ENCODE results near the gene HEY2.
A peak's percentile ranks its signal among the peaks of the same experiment; 100 is the strongest.
"Not testable (repeated sequence)": the region's sequence is repeated elsewhere in the genome, so short reads cannot be mapped to it uniquely, and the experiment has no call there.

The HEY2 gene

GRCh38 chr6:125804264-125804663 is 54.8 kb downstream of the HEY2 start:
- TF ChIP-seq, protein P1, sequence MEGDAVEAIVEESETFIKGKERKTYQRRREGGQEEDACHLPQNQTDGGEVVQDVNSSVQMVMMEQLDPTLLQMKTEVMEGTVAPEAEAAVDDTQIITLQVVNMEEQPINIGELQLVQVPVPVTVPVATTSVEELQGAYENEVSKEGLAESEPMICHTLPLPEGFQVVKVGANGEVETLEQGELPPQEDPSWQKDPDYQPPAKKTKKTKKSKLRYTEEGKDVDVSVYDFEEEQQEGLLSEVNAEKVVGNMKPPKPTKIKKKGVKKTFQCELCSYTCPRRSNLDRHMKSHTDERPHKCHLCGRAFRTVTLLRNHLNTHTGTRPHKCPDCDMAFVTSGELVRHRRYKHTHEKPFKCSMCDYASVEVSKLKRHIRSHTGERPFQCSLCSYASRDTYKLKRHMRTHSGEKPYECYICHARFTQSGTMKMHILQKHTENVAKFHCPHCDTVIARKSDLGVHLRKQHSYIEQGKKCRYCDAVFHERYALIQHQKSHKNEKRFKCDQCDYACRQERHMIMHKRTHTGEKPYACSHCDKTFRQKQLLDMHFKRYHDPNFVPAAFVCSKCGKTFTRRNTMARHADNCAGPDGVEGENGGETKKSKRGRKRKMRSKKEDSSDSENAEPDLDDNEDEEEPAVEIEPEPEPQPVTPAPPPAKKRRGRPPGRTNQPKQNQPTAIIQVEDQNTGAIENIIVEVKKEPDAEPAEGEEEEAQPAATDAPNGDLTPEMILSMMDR (IDR thresholded peaks at IDR 0.05; ENCODE audit: low read depth, low read length, missing control alignments): no peak
- in situ Hi-C loops (cut with HindIII; ENCODE audit: low pct_ligation_motif_present, low sequenced_read_pairs): no loop called here
- no peak overlapping the region for H3K4me3 ChIP-seq (ENCODE audit: low read depth, low read length)
- H3K27ac ChIP-seq: no peak overlapping the region
- no peaks in the 10 kb centered on the region for H3K27me3 ChIP-seq (replicated peaks)
- no peak for DNase-seq
- H3K36me3 ChIP-seq (replicated peaks): no peaks in the 10 kb centered on the region

GRCh38 chr6:125804866-125805425 is 55.5 kb downstream of the HEY2 start:
- H3K27me3 ChIP-seq (replicated peaks); H3K36me3 ChIP-seq (replicated peaks); DNase-seq; H3K4me3 ChIP-seq (ENCODE audit: low read depth, low read length); in situ Hi-C loops (cut with HindIII; ENCODE audit: low pct_ligation_motif_present, low sequenced_read_pairs); H3K27ac ChIP-seq: not testable (repeated sequence)

DNA sequence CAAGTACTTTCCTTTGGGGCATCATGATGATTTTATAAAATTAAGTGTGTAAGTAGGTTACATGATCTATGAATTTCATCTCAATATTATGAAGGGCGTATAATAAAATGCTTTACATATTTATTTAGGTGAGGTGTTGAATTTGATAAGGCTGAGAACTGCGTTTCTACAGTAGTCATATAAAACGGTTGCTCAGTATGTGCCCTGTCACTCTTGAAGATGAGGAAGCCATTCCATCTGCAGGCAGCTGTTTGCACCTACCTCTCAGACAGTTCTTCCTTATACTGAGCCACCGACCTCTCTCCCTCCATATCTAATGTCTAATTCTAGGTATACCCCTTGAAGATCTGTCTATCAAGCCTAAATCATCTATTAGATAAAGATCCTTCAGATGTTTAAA is 57.4 kb downstream of the HEY2 start:
- Histone ChIP-seq H3K36me3 (replicated peaks) (no peaks in the 10 kb centered on the region), H3K27me3 (replicated peaks) (no peaks in the 10 kb centered on the region), H3K27ac (no peak overlapping the region), H3K4me3 (ENCODE audit: low read depth, low read length) (no peak overlapping the region)
- no peak for DNase-seq
- in situ Hi-C loops (cut with HindIII; ENCODE audit: low pct_ligation_motif_present, low sequenced_read_pairs): no loop called here
- TF ChIP-seq, protein P1 (IDR thresholded peaks at IDR 0.05; ENCODE audit: low read depth, low read length, missing control alignments): no peak

DNA sequence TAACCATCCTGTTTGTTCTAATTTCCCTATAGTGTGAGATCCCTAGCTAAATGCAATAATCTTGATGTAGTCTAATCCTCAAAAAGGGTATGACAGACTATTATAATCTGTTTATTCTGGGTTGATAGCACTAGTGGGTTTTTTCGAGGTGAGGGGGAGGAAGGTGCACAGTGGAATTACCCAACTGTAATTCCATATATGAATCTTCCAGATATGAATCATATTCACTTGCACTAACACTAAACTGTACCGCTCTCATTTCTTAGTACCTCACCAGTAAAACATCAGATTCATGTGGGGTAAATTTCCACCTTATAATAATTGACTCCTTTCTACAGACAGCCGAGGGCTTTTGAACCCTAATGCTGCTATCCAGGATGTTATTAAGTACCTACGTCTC is 57.9 kb downstream of the HEY2 start:
- in situ Hi-C loops (cut with HindIII; ENCODE audit: low pct_ligation_motif_present, low sequenced_read_pairs): no loop called here
- TF ChIP-seq, protein P1 (IDR thresholded peaks at IDR 0.05; ENCODE audit: low read depth, low read length, missing control alignments): no peak

DNA sequence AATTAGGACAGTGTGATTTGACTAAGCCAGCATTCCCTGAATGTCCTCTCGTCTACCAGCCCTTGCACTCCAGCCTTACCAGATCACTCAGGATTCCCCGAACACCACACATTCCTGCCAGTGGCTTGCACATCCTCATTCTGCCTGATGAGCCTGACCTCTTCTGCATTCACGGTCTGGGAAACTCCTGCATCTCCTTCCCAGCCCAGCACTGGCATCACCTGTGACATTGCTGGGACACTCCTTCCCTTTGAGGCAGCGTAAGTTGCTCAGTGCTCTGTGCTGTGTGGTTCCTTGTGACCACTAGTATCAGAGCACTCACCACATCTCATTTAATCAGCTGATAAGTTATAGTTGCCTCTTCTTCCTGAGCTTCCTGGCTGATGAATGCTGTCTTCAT is 58.6 kb downstream of the HEY2 start:
- in situ Hi-C loops (cut with HindIII; ENCODE audit: low pct_ligation_motif_present, low sequenced_read_pairs): no loop called here
- peak; percentile 14 for DNase-seq

More for the DNA sequence above, 57.9 kb downstream of the HEY2 start:
- Histone ChIP-seq H3K4me3 (ENCODE audit: low read depth, low read length) (no peak overlapping the region), H3K27ac (no peak overlapping the region), H3K36me3 (replicated peaks) (no peaks in the 10 kb centered on the region), H3K27me3 (replicated peaks) (no peaks in the 10 kb centered on the region)
- no peak for DNase-seq

DNA sequence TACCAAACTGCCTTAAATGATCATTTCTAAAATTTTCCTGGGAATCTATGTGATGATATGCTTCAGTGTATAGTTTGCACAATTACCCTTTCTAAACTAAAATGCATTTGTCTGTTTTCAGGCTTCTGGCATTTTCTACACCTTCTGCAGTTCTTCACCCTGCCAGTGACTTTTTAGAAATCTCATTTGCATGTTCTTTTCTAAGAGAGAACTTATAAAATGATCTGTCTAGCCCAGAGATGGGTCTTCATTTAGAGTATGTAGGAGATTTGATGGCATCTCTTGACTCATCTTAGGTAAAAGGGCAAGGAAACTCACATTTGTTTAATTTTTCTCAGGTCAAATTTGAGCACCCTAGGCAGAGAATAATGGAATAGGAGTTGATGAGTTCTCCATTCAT is 59.2 kb downstream of the HEY2 start:
- no peak for DNase-seq
- TF ChIP-seq, protein P1 (IDR thresholded peaks at IDR 0.05; ENCODE audit: low read depth, low read length, missing control alignments): no peak
- in situ Hi-C loops (cut with HindIII; ENCODE audit: low pct_ligation_motif_present, low sequenced_read_pairs): no loop called here
- Histone ChIP-seq H3K4me3 (ENCODE audit: low read depth, low read length) (no peak overlapping the region), H3K36me3 (replicated peaks) (no peaks in the 10 kb centered on the region), H3K27me3 (replicated peaks) (no peaks in the 10 kb centered on the region), H3K27ac (no peak overlapping the region)

More for the DNA sequence above, 58.6 kb downstream of the HEY2 start:
- Histone ChIP-seq H3K27me3 (replicated peaks) (no peaks in the 10 kb centered on the region), H3K36me3 (replicated peaks) (no peaks in the 10 kb centered on the region), H3K4me3 (ENCODE audit: low read depth, low read length) (no peak overlapping the region), H3K27ac (no peak overlapping the region)
- TF ChIP-seq, protein P1 (IDR thresholded peaks at IDR 0.05; ENCODE audit: low read depth, low read length, missing control alignments): no peak
